GM12878 (cell line): ENCODE data around the gene SLC37A1.

Experiments
- ATF2 ChIP-seq: IDR thresholded peaks from 2 replicates; pipeline ENCODE4 v1.6.1; 2012; ENCODE audit warnings: low read length, inconsistent platforms
- ZNF24 ChIP-seq: fragments of 450-650 bp; IDR thresholded peaks from 2 replicates; pipeline ENCODE4 v1.6.1; 2017; ENCODE audit warnings: antibody characterized with exemption, mild to moderate bottlenecking
- TF ChIP-seq, protein P1 (sequence below): IDR thresholded peaks from 2 replicates; pipeline ENCODE4 v1.6.1; 2011; ENCODE audit warnings: mild to moderate bottlenecking, low read depth, low read length, moderate library complexity; ENCODE audit not compliant: insufficient replicate concordance
- TF ChIP-seq, protein P2 (sequence below), 3 experiments: IDR thresholded peaks in 2 of 3; conservative IDR thresholded peaks in 1 of 3; 2 replicates each; pipeline ENCODE4 v1.5.1; 2011; ENCODE audit warnings: low read depth in 3 of 3, low read length in 3 of 3, mild to moderate bottlenecking in 3 of 3, control low read depth in 2 of 3, moderate library complexity in 2 of 3, inconsistent platforms in 1 of 3, mixed read lengths in 1 of 3; ENCODE audit not compliant: control insufficient read depth in 2 of 3, insufficient read depth in 1 of 3; ENCODE audit errors: extremely low read depth in 1 of 3
- TF ChIP-seq, protein P3 (sequence below): IDR thresholded peaks from 2 replicates; pipeline ENCODE4 v1.6.1; 2012; ENCODE audit warnings: low read depth, low read length, improper control_type of control experiment

GRCh38 chr21:42568376-42568775 lies 54.7 kb downstream of the SLC37A1 start:
- TF ChIP-seq, protein P1, sequence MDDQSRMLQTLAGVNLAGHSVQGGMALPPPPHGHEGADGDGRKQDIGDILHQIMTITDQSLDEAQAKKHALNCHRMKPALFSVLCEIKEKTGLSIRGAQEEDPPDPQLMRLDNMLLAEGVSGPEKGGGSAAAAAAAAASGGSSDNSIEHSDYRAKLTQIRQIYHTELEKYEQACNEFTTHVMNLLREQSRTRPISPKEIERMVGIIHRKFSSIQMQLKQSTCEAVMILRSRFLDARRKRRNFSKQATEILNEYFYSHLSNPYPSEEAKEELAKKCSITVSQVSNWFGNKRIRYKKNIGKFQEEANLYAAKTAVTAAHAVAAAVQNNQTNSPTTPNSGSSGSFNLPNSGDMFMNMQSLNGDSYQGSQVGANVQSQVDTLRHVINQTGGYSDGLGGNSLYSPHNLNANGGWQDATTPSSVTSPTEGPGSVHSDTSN = no peak
- TF ChIP-seq, protein P2, sequence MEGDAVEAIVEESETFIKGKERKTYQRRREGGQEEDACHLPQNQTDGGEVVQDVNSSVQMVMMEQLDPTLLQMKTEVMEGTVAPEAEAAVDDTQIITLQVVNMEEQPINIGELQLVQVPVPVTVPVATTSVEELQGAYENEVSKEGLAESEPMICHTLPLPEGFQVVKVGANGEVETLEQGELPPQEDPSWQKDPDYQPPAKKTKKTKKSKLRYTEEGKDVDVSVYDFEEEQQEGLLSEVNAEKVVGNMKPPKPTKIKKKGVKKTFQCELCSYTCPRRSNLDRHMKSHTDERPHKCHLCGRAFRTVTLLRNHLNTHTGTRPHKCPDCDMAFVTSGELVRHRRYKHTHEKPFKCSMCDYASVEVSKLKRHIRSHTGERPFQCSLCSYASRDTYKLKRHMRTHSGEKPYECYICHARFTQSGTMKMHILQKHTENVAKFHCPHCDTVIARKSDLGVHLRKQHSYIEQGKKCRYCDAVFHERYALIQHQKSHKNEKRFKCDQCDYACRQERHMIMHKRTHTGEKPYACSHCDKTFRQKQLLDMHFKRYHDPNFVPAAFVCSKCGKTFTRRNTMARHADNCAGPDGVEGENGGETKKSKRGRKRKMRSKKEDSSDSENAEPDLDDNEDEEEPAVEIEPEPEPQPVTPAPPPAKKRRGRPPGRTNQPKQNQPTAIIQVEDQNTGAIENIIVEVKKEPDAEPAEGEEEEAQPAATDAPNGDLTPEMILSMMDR (IDR thresholded peaks at IDR 0.05 in 2 of 3, conservative IDR thresholded peaks at IDR 0.05 in 1 of 3; ENCODE audit: control insufficient read depth in 2 of 3, extremely low read depth in 1 of 3, insufficient read depth in 1 of 3, low read depth in 3 of 3, low read length in 3 of 3) = no peak
- TF ChIP-seq ATF2 (no peak), ZNF24 (no peak)
- TF ChIP-seq, protein P3, sequence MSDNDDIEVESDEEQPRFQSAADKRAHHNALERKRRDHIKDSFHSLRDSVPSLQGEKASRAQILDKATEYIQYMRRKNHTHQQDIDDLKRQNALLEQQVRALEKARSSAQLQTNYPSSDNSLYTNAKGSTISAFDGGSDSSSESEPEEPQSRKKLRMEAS = no peak
